GM21528 (cell line): ENCODE results near the gene ALK.
"Not testable (repeated sequence)": the region's sequence is repeated elsewhere in the genome, so short reads cannot be mapped to it uniquely, and the experiment has no call there.

Experiments used
- ATAC-seq: cut with Tn5 transposase; IDR thresholded peaks from one replicate; pipeline ENCODE4 v1.9.1; 2021; ENCODE audit warnings: mild to moderate bottlenecking, moderate library complexity; ENCODE audit not compliant: unreplicated experiment, low FRiP score

ALK gene

GRCh38 chr2:29844713-29845326, 76.6 kb downstream of the ALK start:
- ATAC-seq = no peak

DNA sequence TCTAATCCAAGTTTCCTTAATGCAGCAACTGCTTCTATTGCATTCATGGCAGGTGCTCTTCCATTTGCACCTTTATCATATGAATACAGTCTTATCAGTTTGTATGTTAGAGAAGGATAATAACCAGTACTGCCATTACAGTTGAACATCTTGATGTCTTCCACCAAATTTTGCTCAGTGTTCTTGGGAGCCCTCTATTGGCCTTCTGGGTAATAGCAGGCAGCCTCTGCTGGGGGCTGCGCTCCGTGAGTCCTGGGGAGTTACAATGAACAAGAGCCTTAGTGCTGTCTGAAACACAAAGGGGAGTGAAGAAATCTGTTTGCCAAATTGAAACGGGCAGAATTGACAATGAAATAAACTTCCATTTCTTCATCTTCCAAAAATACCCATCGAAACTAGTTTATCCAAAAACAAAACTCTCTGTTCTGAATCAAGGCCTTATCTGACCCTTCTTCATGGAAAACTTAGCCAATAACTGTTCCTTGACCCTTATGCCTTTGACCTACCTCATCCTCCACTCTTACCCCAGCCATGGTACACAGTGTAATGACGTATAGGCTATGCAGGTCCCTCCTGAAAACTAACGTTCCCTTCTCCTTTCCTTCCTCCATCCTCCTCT, 79.9 kb downstream of the ALK start:
- no peak for ATAC-seq

GRCh38 chr2:29839306-29839705, 82.1 kb downstream of the ALK start:
- no peak for ATAC-seq

- ATAC-seq = no peak
Measured at GRCh38 chr2:29837925-29838324, 83.5 kb downstream of the ALK start.

DNA sequence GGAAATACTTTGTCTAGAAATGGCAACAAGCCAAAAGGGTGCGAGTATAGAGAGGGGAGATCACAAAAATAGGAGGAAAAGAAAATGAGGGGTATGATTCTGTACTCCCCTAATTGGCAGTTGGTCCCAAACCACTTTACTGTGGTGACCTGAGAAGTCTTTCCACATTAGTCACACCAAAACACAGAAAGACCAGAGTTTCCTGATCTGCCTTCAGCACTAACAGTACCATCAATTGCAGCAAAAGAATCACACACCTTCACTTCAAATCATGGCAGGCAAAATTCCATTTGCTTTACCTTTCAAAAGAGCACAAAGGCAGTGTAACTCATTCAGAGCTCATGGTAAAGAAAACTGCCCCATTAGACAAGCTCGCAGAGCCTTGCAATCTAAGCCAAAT, 86.8 kb downstream of the ALK start:
- no peak for ATAC-seq

- no peak for ATAC-seq
Measured at GRCh38 chr2:29834036-29834540, 87.3 kb downstream of the ALK start.

GRCh38 chr2:29831560-29831959, 89.8 kb downstream of the ALK start:
- ATAC-seq = no peak

GRCh38 chr2:29829841-29830240, 91.5 kb downstream of the ALK start:
- no peak for ATAC-seq

DNA sequence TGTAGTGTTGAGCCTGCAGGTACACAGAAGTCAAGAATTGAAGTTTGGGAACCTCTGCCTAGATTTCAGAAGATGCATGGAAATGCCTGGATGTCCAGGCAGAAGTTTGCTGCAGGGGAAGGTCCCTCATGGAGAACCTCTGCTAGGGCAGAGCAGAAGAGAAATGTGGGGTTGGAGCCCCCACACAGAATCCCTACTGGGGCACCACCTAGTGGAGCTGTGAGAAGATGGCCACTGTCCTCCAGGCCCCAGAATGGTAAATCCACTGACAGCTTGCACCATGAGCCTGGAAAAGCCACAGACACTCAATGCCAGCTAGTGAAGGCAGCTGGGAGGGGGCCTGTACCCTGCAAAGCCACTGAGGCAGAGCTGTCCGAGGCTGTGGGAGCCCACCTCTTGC, 97.2 kb downstream of the ALK start:
- not testable (repeated sequence) for ATAC-seq

- no peak for ATAC-seq
Measured at GRCh38 chr2:29821591-29821990, 99.8 kb downstream of the ALK start.

GRCh38 chr2:29819570-29819969, 101.8 kb downstream of the ALK start:
- ATAC-seq = no peak

DNA sequence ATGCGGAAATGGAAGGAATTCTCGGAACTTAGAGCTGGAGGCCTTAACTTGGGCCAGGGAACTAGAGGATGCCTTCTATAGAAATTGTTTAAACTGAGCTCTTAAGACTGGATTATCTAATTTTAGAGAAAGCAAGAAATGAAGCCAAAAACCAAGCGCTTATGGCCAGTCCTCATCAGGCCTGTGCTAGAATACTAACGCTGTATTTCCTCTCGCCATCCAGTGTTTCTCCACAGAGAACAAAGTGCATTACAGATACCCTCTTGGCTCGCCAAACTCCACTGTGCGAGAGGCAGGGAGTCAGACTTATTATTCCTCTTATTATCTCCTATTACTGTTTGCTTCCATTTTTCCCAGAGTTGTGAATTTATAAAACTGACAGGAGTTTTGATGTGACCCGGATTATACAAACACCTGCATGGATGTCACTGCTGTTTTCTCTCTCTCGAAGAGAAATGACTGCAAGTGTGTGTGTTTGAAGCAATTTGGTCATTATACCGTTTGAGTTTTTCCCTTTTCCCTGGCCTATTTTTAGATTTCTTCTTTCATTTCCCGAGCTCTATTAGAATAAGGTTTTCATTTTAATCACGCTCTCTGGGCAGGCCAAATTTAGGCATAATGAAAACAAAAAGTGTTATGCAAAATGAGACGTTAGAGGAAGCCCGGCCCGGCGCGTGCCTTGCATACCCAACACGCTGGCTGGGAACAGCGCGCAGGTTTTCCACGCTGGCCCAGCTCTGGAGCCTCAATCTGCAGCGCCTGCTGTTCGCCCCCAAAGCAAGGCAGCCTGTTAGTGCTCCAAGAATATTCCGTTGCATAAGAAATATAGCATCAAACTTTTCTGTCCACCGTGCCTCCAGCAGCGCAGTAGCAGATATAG, 103.3 kb downstream of the ALK start:
- no peak for ATAC-seq

- no peak for ATAC-seq
Measured at GRCh38 chr2:29817299-29817698, 104.1 kb downstream of the ALK start.

- no peak for ATAC-seq
Measured at GRCh38 chr2:29816651-29817050, 104.7 kb downstream of the ALK start.

DNA sequence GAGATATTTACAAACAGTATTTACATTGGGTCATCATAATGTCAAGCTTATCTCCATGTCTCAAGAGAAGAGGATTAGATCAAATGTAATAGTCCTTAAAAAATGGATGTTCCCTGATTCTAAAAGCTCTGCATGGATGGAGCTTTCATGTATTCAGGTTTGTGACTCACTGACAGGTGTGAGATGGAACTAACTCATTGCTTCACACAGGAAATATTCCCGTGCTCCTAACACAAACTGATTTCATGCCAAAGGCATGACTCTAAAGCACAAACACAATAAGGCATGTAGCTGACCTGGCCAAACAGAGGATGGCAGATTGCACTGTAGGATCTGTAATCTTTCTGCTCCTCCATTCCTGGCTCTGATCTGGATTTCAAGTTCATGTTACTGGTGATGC, 110.0 kb downstream of the ALK start:
- ATAC-seq = no peak

DNA sequence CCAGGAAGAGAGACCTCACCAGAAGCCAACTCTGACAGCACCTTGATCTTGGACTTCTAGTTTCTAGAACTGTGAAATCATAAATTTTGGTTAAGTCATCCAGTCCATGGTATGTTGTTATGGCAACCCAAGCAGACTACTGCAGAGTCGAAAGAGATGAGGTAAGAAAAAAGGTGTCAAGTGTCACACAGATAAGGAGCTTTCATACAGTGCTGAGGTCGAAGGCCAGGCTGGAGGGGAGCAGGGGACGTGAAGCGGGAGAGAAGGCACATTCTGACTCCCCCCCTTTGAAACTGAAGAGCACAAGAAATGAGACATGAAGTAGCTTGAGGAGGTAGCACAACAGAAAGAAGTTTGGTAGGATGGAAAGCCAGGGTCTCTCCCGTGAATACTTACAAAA, 110.4 kb downstream of the ALK start:
- ATAC-seq = no peak

DNA sequence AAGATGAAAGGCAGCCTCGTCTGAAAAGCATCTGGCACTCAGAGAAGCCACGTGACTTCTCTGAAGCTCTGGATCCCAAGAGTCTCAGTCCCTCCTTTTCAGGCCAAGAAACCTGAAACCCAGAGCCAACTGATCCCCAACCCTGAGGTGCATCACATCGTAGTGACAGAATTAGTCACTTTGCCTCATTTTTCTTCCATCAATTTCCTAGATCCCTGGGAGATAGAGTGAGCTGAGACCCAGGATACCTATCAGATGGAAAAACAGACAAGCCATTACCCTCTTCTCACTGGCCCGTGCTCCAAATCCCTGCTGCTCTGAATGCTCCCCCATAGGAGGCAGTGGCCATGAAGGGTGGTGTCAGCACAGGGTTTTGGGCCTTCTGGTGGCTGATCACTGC, 113.1 kb downstream of the ALK start:
- ATAC-seq = no peak

- ATAC-seq = no peak
Measured at GRCh38 chr2:29807082-29807481, 114.3 kb downstream of the ALK start.

- no peak for ATAC-seq
Measured at GRCh38 chr2:29806461-29806860, 114.9 kb downstream of the ALK start.

DNA sequence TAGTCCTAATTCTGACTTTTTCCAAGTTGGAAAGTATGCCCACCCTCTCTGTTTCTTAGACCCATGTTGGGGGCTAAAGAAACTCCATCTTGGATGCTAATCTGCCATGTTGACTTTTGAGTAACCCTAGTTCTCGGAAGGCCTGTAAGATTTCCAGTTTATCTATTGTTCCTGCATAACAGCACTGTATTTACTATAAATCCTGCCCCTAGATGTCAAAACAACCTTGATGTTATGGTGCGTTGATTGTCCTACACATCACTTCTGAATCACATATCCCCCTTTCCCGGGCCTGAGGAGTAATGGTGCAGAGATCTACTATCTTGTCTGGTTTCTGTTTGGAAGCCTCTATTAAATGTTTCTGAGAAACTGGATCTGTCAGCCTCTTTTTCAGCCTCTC, 116.7 kb downstream of the ALK start:
- ATAC-seq = no peak

DNA sequence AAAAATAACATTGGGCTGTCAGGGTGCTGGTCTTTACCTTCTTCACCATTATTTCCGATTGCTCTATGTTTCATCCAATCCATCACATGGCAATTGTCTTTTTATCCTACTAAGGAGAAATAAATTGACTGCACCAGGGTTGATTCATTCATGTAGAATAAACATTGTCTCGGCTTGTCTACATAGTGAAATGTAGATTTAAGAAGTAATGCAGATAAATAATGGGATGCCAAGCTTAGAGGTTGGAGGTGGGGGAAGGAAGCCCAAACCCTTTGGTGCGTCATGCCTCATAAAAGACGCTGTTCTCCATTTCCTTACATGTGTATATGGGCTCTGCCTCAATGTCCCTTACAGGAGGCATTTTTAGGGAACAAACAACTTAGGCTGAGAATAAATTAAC, 117.8 kb downstream of the ALK start:
- no peak for ATAC-seq

DNA sequence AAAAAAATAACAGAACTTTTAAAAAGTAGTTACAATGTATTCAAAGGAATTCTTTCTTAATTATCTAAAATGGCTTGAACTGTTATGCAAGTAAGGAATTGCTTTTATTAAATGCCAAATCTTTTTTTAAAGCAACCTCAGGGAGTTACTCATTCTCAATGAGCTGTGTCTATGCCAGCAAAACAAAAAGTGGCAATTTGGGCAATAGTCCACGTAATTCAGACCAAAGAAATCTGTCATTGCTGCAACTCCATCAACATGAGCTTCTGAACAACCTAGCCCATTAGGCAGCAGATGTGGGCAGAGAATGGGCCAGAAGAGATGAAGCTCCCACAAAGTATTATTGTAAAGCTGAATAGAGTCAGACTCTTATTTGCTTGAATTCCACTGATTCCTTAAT, 118.4 kb downstream of the ALK start:
- no peak for ATAC-seq
